GM12878 (cell line): ENCODE measurements around the gene SBK2. TPM values are rescaled to one million over a fixed set of nuclear protein-coding genes. Genes with fewer than 3 reads are reported as not detected.

Experiments used
- ATAC-seq: fragments of 200-7000 bp; cut with Tn5 transposase; 3 replicates; pipeline ENCODE4 v1.9.1; 2020; ENCODE audit warnings: mild to moderate bottlenecking, moderate library complexity
- BruUV-seq: library from RNA; stranded (reverse); fragments of 400-500 nt; replicated peaks from 2 replicates; lab custom pipeline; 2021; lab: Mats Ljungman, UMichigan
- CTCF ChIA-PET: fragments of 300-600 bp; sonication (Branson Sonifier 250); formaldehyde crosslinking; extraction: SDS; loops from one replicate; lab custom pipeline; 2021; ENCODE audit warnings: inconsistent platforms; lab: Yijun Ruan, JAX
- POLR2A ChIA-PET: fragments of 350-600 bp; formaldehyde crosslinking; extraction: SDS; loops from one replicate; lab custom pipeline; 2021; ENCODE audit warnings: inconsistent platforms; lab: Charles Lee
- RAD21 ChIA-PET: fragments of 300-600 bp; sonication (Branson Sonifier 250); formaldehyde crosslinking; loops from one replicate; lab custom pipeline; 2023; ENCODE audit warnings: antibody characterized with exemption; ENCODE audit not compliant: unreplicated experiment; lab: Charles Lee
- SMC1A ChIA-PET: fragments of 300-600 bp; sonication (Branson Sonifier 250); formaldehyde crosslinking; loops from one replicate; lab custom pipeline; 2023; ENCODE audit not compliant: unreplicated experiment, uncharacterized antibody; lab: Charles Lee
- DNase-seq: peaks from one replicate; pipeline ENCODE4 v3.0.0-alpha.2; 2011; ENCODE audit warnings: low read depth, low spot score
- FAIRE-seq: peaks from 3 replicates; lab custom pipeline; 2011; peaks lifted over from hg19 to GRCh38; lab: Jason Lieb, UNC
- H2AFZ ChIP-seq: 2 replicates; pipeline ENCODE4 v1.6.0; 2011; ENCODE audit warnings: low read depth, low read length, control low read depth; ENCODE audit not compliant: control insufficient read depth
- H3K27ac ChIP-seq: 2 replicates; pipeline ENCODE4 v1.5.1; 2011; ENCODE audit warnings: control low read depth; ENCODE audit not compliant: control insufficient read depth, insufficient read depth
- H3K27me3 ChIP-seq, 2 experiments: replicated peaks in 1 of 2; 2 replicates each; pipeline versions ENCODE4 v1.6.0 to v1.6.1; 2011; ENCODE audit warnings: low read length in 1 of 2; ENCODE audit not compliant: control insufficient read depth in 2 of 2, insufficient read depth in 2 of 2
- H3K36me3 ChIP-seq, 2 experiments: 2 replicates each; pipeline ENCODE4 v1.5.1; 2011; ENCODE audit warnings: low read length in 1 of 2; ENCODE audit not compliant: control insufficient read depth in 2 of 2, insufficient read depth in 2 of 2
- H3K4me1 ChIP-seq: 2 replicates; pipeline ENCODE4 v1.6.1; 2011; ENCODE audit warnings: mild to moderate bottlenecking, low read length, moderate library complexity, mixed read lengths; ENCODE audit not compliant: control insufficient read depth, insufficient read depth
- H3K4me2 ChIP-seq: 2 replicates; pipeline ENCODE4 v1.6.0; 2011; ENCODE audit warnings: control low read depth; ENCODE audit not compliant: control insufficient read depth, insufficient read depth
- H3K4me3 ChIP-seq: fragments of 200-600 bp; sonication (generic); 2 replicates; pipeline ENCODE4 v1.5.1; 2016
- H3K79me2 ChIP-seq: 2 replicates; pipeline ENCODE4 v1.6.0; 2011; ENCODE audit warnings: low read length; ENCODE audit not compliant: control insufficient read depth, insufficient read depth
- H3K9ac ChIP-seq: 2 replicates; pipeline ENCODE4 v1.8.0; 2011; ENCODE audit warnings: low read length, control low read depth, mixed read lengths; ENCODE audit not compliant: control insufficient read depth, insufficient read depth
- H3K9me3 ChIP-seq: replicated peaks from 3 replicates; pipeline ENCODE4 v1.5.1; 2011; ENCODE audit warnings: mild to moderate bottlenecking, low read length; ENCODE audit not compliant: control insufficient read depth, insufficient read depth
- H4K20me1 ChIP-seq: 2 replicates; pipeline ENCODE4 v1.6.0; 2011; ENCODE audit not compliant: control insufficient read depth, insufficient read depth
- HCFC1 ChIP-seq: fragments of 150-350 bp; IDR thresholded peaks from 2 replicates; pipeline ENCODE4 v1.6.1; 2014; ENCODE audit warnings: low read length
- NR2C2 ChIP-seq: IDR thresholded peaks from 2 replicates; pipeline ENCODE4 v1.6.1; 2011; ENCODE audit warnings: borderline replicate concordance, low read depth; ENCODE audit not compliant: control insufficient read depth, insufficient read length
- YBX1 ChIP-seq: fragments of 450-650 bp; IDR thresholded peaks from 2 replicates; pipeline ENCODE4 v1.6.1; 2016; ENCODE audit warnings: antibody characterized with exemption
- WGBS: methylation state at CpG from one replicate; pipeline ENCODE4 v1.1.6; 2016; ENCODE audit warnings: low lambda C conversion rate; ENCODE audit not compliant: insufficient replicate concordance, insufficient coverage; ENCODE audit errors: missing lambda C conversion rate; 5-methylcytosine and 5-hydroxymethylcytosine counted together
- in situ Hi-C: fragments of 300-500 bp; cut with MboI; formaldehyde crosslinking; loops from 9 replicates; pipeline ENCODE4 v1.14.3; 2018; ENCODE audit warnings: mixed read lengths
- intact Hi-C: fragments of 100-400 bp; cut with micrococcal nuclease; formaldehyde crosslinking; loops from one replicate; pipeline ENCODE4 v1.14.2; 2022; ENCODE audit not compliant: unreplicated experiment
- polyA plus RNA-seq, 11 experiments: library from polyadenylated mRNA; depleted of rRNA in 4 of 11; unstranded in 6 of 11; stranded (reverse) in 5 of 11; fragments of >200 nt; fragmentation: Nextera tagmentation in 4 of 11; fragmentation: Illumina TruSeq in 1 of 11; extraction: Ambion mirVana in 4 of 11; extraction: Trizol in 1 of 11; gene quantifications; 1 replicate in 1 of 11; 2 replicates in 10 of 11; pipeline versions ENCODE4 v1.2.1 to v1.2.3, GENCODE V29; 2011 to 2016; ENCODE audit warnings: inconsistent platforms in 2 of 11, missing spikeins in 2 of 11, low read depth in 1 of 11
- total RNA-seq, 4 experiments: library from RNA; depleted of rRNA in 3 of 4; stranded (reverse); fragments of >200 nt in 3 of 4; fragmentation: Illumina TruSeq in 1 of 4; extraction: Trizol in 1 of 4; gene quantifications; 2 replicates each; pipeline versions ENCODE4 v1.2.1 to v1.2.3, GENCODE V29; 2013 to 2021
- TF ChIP-seq, protein P1 (sequence below): IDR thresholded peaks from 2 replicates; pipeline ENCODE4 v1.6.1; 2011; ENCODE audit warnings: borderline replicate concordance, low read depth, mild to moderate bottlenecking, moderate library complexity, low read length; ENCODE audit not compliant: insufficient read depth, poor library complexity, severe bottlenecking

Gene SBK2
- total and polyA plus RNA-seq, 10 of the 15 experiments (the other 5 are each of a cell fraction or from before 2014, with no cell fraction given): not detected

DNA sequence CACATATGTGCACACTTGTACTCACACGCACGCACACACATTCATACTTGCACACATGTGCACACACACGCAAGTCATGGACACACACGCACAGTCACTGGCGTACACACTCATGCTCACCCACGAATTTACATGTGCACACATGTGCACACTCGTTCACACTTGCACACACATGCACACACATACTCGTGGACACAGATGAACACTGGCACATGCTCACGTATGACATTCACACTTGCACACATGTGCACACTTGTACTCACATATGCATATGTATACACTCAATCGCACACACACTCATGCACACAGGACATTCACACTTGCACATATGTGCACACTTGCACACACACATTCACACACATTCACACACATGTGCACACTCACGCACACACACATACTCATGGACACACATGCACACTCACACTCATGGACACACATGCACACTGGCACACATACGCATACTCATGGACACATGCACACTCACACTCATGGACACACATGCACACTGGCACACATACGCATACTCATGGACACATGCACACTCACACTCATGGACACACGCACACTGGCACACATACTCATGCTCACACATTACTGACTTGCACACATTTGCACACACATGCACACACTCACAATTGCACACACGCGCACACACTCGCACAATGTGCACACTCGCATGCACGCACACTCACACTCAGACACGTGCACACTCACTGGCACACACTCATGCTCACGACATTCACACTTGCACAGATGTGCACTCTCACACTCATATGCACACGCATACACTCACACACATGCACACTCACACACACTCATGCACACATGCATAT lies 9.5 kb downstream of the SBK2 start:
- FAIRE-seq (peak; percentile 57), ATAC-seq (no peak), DNase-seq (no peak)
- H3K27me3 ChIP-seq: no peaks in the 10 kb centered on the region
- H3K27ac ChIP-seq: no peak overlapping the region
- no peak overlapping the region for H2AFZ ChIP-seq
- CTCF ChIA-PET: no interaction called here
- H3K4me2 ChIP-seq: no peak overlapping the region
- H3K4me3 ChIP-seq: no peak overlapping the region
- no TSS peak for BruUV-seq
- no peaks in the 10 kb centered on the region for H3K79me2 ChIP-seq
- SMC1A ChIA-PET: no interaction called here
- no peaks in the 10 kb centered on the region for H3K4me1 ChIP-seq
- RAD21 ChIA-PET: no interaction called here
- no peaks in the 10 kb centered on the region for H4K20me1 ChIP-seq
- H3K36me3 ChIP-seq: no peaks in the 10 kb centered on the region
- no peak overlapping the region for H3K9ac ChIP-seq
- in situ Hi-C loops: no loop called here
- POLR2A ChIA-PET: no interaction called here
- WGBS: 62% methylated on average over 22 of the region's 22 CpGs
- no peaks in the 10 kb centered on the region; the same call in 2 of the 3 replicates for H3K9me3 ChIP-seq
- no peak for TF ChIP-seq HCFC1
- TF ChIP-seq, protein P1, sequence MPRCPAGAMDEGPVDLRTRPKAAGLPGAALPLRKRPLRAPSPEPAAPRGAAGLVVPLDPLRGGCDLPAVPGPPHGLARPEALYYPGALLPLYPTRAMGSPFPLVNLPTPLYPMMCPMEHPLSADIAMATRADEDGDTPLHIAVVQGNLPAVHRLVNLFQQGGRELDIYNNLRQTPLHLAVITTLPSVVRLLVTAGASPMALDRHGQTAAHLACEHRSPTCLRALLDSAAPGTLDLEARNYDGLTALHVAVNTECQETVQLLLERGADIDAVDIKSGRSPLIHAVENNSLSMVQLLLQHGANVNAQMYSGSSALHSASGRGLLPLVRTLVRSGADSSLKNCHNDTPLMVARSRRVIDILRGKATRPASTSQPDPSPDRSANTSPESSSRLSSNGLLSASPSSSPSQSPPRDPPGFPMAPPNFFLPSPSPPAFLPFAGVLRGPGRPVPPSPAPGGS: peak; percentile 78
- TF ChIP-seq NR2C2: peak; percentile 27
- no peak for TF ChIP-seq YBX1
- intact Hi-C loops: no loop called here
